Measurements from ENCODE around the gene DHRS7. TPM values are rescaled to one million over a fixed set of nuclear protein-coding genes. Genes with fewer than 3 reads are reported as not detected.

Gene DHRS7
- total and polyA plus RNA-seq, 4 donors, result 45.5 to 91.8 (median 78.0) TPM

DNA sequence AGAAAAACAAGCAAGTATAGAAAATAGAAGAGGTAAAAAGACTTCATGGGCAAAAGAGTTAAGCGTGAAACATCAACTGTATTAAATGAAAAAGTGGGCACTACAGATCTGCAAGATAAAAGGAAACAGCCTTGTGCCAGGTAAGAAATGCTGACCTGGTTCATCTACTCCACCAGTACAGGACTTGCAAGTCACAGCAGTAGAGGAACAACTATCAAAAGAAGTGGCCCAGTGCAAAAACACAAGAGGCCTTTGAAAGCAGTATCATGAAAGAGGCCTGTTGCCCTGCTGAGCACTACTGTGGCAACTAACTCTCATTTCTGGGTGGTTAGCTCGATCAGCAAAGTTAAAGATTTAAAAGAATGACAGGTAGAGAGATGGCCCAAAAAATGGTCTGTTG, 10.5 kb downstream of the DHRS7 start:
- Histone ChIP-seq H3K27me3 (ENCODE audit: control insufficient read depth in 3 of 3, insufficient read depth in 3 of 3, low read length in 2 of 3) (no peaks in the 10 kb centered on the region), H3K9me3 (ENCODE audit: control insufficient read depth in 4 of 4, insufficient read depth in 3 of 4, low read length in 3 of 4) (no peaks in the 10 kb centered on the region), H3K4me1 (ENCODE audit: control insufficient read depth in 5 of 5, insufficient read depth in 5 of 5, low read length in 5 of 5) (peaks cover 0 to 15% (median 2%) of the 10 kb centered on the region in 5 donors), H3K27ac (ENCODE audit: low read depth in 1 of 2, low read length in 1 of 2) (no peak overlapping the region), H3K36me3 (ENCODE audit: control insufficient read depth in 4 of 4, insufficient read depth in 4 of 4, low read length in 4 of 4) (peaks cover 4 to 15% (median 9%) of the 10 kb centered on the region in 4 donors), H3K9ac (ENCODE audit: insufficient read depth in 1 of 2, low read length in 2 of 2) (no peak overlapping the region), H3K4me3 (no peak overlapping the region)
- WGBS, 2 donors, result 85 to 90% methylated on average over 2 of the region's 2 CpGs
- TF ChIP-seq, protein P1, sequence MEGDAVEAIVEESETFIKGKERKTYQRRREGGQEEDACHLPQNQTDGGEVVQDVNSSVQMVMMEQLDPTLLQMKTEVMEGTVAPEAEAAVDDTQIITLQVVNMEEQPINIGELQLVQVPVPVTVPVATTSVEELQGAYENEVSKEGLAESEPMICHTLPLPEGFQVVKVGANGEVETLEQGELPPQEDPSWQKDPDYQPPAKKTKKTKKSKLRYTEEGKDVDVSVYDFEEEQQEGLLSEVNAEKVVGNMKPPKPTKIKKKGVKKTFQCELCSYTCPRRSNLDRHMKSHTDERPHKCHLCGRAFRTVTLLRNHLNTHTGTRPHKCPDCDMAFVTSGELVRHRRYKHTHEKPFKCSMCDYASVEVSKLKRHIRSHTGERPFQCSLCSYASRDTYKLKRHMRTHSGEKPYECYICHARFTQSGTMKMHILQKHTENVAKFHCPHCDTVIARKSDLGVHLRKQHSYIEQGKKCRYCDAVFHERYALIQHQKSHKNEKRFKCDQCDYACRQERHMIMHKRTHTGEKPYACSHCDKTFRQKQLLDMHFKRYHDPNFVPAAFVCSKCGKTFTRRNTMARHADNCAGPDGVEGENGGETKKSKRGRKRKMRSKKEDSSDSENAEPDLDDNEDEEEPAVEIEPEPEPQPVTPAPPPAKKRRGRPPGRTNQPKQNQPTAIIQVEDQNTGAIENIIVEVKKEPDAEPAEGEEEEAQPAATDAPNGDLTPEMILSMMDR (IDR thresholded peaks at IDR 0.05; ENCODE audit: control extremely low read depth, extremely low read depth), result no peak
- ATAC-seq (ENCODE audit: insufficient read depth, low FRiP score), result no peak
- DNase-seq, result no peak

DNA sequence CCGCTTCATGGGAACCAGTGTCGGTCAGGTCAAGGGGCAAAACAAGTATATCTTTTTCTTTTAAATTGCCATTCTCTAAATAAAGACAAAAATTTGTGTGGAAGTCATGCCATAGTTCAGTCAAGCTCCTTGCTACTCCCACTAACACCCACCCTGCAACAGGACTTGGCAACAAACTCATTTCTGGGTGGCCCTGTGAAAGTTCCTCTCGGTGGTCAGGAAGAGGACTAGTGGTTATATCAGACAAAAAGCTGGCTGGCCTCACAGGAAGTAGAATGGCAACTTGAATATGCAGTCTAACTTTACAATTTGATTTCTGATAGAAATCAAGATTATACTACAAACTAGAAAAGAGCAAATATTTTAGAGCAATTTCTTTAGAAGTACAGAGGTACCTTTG, 11.2 kb downstream of the DHRS7 start:
- Histone ChIP-seq H3K27me3 (ENCODE audit: control insufficient read depth in 3 of 3, insufficient read depth in 3 of 3, low read length in 2 of 3) (no peaks in the 10 kb centered on the region), H3K4me3 (no peak overlapping the region), H3K4me1 (ENCODE audit: control insufficient read depth in 5 of 5, insufficient read depth in 5 of 5, low read length in 5 of 5) (peaks cover 0 to 15% (median 2%) of the 10 kb centered on the region in 5 donors), H3K9ac (ENCODE audit: insufficient read depth in 1 of 2, low read length in 2 of 2) (no peak overlapping the region), H3K9me3 (ENCODE audit: control insufficient read depth in 4 of 4, insufficient read depth in 3 of 4, low read length in 3 of 4) (no peaks in the 10 kb centered on the region), H3K36me3 (ENCODE audit: control insufficient read depth in 4 of 4, insufficient read depth in 4 of 4, low read length in 4 of 4) (peaks cover 4 to 19% (median 11%) of the 10 kb centered on the region in 4 donors), H3K27ac (ENCODE audit: low read depth in 1 of 2, low read length in 1 of 2) (no peak overlapping the region)
- WGBS, 2 donors, result 72 to 76% methylated on average over 3 of the region's 3 CpGs
- no peak for DNase-seq
- ATAC-seq (ENCODE audit: insufficient read depth, low FRiP score), result no peak
- TF ChIP-seq, protein P1 (IDR thresholded peaks at IDR 0.05; ENCODE audit: control extremely low read depth, extremely low read depth), result no peak

DNA sequence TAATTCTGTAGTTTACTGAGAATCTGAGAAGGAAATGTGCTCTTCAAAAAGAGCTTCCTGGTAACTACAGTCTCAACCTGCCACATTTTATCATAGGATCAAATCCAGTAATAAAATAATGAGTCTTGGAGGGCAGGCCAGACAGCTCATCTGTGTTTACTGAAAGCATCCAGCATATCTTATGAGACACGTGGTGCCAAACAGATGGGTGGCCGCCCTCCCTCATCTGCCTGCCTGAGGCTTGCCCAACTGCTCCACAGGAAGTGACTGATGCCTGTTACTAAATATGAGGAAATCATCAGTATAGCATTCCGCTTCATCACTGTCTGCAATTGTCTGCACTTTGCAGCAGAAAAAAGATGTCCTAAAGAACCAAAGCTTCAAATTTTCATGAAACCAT, 13.5 kb downstream of the DHRS7 start:
- ATAC-seq (ENCODE audit: insufficient read depth, low FRiP score), result peak; percentile 92
- no peak overlapping the region for H3K9ac ChIP-seq (ENCODE audit: insufficient read depth in 1 of 2, low read length in 2 of 2)
- peak; percentile 43 to 66 (median 61) for DNase-seq
- H3K4me1 ChIP-seq (ENCODE audit: control insufficient read depth in 5 of 5, insufficient read depth in 5 of 5, low read length in 5 of 5), result peaks cover 0 to 15% (median 2%) of the 10 kb centered on the region in 5 donors
- WGBS, 2 donors, result 12 to 22% methylated on average over 3 of the region's 3 CpGs
- TF ChIP-seq, protein P1 (IDR thresholded peaks at IDR 0.05; ENCODE audit: control extremely low read depth, extremely low read depth), result no peak
- H3K9me3 ChIP-seq (ENCODE audit: control insufficient read depth in 4 of 4, insufficient read depth in 3 of 4, low read length in 3 of 4), result no peaks in the 10 kb centered on the region
- no peak overlapping the region for H3K4me3 ChIP-seq
- H3K27me3 ChIP-seq (ENCODE audit: control insufficient read depth in 3 of 3, insufficient read depth in 3 of 3, low read length in 2 of 3), result no peaks in the 10 kb centered on the region
- peaks cover 8 to 31% (median 15%) of the 10 kb centered on the region in 4 donors for H3K36me3 ChIP-seq (ENCODE audit: control insufficient read depth in 4 of 4, insufficient read depth in 4 of 4, low read length in 4 of 4)
- peak overlapping the region in 1 of 2 donors; percentile 45 for H3K27ac ChIP-seq (ENCODE audit: low read depth in 1 of 2, low read length in 1 of 2)

DNA sequence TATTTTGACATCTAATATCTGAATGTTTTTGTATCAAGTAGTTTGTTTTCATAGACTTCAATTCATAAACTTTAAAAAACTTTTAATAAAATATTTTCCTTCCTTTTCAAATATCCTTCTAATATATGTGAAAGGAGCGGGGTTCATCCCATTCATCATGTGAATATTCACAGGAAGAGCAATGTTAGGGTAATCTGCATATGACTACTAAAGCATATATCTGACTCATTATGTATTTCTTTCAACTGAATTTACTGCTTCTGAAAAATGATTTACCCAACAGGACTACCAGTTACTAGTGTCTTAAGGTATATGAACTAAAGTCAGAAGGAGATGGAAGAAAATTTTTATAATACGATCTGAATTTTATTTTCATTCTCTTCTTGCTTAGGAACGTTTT, 30.5 kb downstream of the DHRS7 start:
- TF ChIP-seq, protein P1 (IDR thresholded peaks at IDR 0.05; ENCODE audit: control extremely low read depth, extremely low read depth), result no peak

More for the DNA sequence above, 30.5 kb downstream of the DHRS7 start:
- H3K9me3 ChIP-seq (ENCODE audit: control insufficient read depth in 4 of 4, insufficient read depth in 3 of 4, low read length in 3 of 4), result no peaks in the 10 kb centered on the region
- no peak overlapping the region for H3K9ac ChIP-seq (ENCODE audit: insufficient read depth in 1 of 2, low read length in 2 of 2)
- DNase-seq (no peak), ATAC-seq (ENCODE audit: insufficient read depth, low FRiP score) (no peak)
- H3K27me3 ChIP-seq (ENCODE audit: control insufficient read depth in 3 of 3, insufficient read depth in 3 of 3, low read length in 2 of 3), result no peaks in the 10 kb centered on the region
- peaks cover 0 to 16% (median 8%) of the 10 kb centered on the region in 4 donors for H3K36me3 ChIP-seq (ENCODE audit: control insufficient read depth in 4 of 4, insufficient read depth in 4 of 4, low read length in 4 of 4)
- 95 to 97% methylated on average over 3 of the region's 3 CpGs for WGBS, 2 donors
- H3K27ac ChIP-seq (ENCODE audit: low read depth in 1 of 2, low read length in 1 of 2), result no peak overlapping the region
- no peak overlapping the region for H3K4me3 ChIP-seq
- no peaks in the 10 kb centered on the region for H3K4me1 ChIP-seq (ENCODE audit: control insufficient read depth in 5 of 5, insufficient read depth in 5 of 5, low read length in 5 of 5)

Measured in lung (tissue), 12 donors.